Fibroblast of skin of right biceps (primary cell): ENCODE measurements around the gene NR2F1.

Experiments
- DNase-seq: peaks from one replicate; pipeline ENCODE4 v3.0.0-alpha.2; 2013

Gene NR2F1

DNA sequence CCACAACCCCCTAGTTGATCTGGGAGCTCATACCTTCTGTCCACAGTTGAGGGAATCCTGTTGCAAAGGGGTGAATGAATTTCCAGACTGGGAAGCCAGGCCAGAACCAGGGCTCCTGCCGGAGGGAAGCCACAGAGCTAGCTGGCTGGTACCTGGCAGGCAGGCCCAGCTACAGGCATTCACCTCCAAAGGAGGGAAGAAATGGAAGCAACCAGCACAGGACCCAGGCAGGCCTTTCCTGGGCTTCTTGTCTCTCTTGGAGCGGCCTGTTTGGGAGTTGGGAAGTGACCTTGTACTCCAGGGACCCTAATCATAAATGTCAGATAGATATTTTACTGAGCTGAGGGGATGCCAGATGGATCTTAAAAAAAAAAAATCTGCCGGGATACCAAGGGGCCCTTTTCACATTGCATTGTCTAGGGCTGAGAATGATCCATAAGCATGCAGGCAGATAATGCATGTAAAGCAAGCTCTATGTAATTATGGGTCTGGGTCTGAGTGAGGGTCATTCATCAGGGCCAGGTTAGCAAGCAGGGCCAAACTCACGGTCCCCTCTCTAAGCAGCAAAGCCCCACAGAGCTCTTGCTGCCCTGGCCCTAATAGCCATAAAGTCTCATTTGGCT lies 8.4 kb downstream of the NR2F1 start:
- no peak for DNase-seq

GRCh38 chr5:93592883-93593282 lies 9.9 kb downstream of the NR2F1 start:
- no peak for DNase-seq

- no peak for DNase-seq
These were observed 10.6 kb downstream of the NR2F1 start for GRCh38 chr5:93593476-93594131.

GRCh38 chr5:93594591-93595419 lies 11.8 kb downstream of the NR2F1 start:
- DNase-seq = no peak

- DNase-seq = no peak
These were observed 12.6 kb downstream of the NR2F1 start for GRCh38 chr5:93595420-93596147.

DNA sequence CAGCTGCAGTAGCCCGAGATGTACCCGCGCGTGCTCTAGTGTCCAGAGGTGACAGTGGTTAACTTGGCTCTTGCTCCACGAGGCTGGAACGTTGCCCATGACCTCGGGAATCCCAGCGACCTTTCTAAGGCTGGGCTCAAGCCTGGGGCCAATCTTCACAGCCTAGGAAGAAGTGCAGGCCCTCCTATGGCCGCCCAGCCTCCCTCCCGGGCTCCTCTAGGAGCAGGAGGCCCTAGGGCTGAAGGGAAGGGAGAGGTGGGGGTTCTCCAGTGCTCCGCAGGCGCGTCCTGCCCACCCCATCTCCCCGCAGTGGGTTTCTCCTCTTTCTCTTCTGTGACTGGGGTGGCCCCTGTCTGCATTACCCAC lies 13.3 kb downstream of the NR2F1 start:
- DNase-seq = no peak

DNA sequence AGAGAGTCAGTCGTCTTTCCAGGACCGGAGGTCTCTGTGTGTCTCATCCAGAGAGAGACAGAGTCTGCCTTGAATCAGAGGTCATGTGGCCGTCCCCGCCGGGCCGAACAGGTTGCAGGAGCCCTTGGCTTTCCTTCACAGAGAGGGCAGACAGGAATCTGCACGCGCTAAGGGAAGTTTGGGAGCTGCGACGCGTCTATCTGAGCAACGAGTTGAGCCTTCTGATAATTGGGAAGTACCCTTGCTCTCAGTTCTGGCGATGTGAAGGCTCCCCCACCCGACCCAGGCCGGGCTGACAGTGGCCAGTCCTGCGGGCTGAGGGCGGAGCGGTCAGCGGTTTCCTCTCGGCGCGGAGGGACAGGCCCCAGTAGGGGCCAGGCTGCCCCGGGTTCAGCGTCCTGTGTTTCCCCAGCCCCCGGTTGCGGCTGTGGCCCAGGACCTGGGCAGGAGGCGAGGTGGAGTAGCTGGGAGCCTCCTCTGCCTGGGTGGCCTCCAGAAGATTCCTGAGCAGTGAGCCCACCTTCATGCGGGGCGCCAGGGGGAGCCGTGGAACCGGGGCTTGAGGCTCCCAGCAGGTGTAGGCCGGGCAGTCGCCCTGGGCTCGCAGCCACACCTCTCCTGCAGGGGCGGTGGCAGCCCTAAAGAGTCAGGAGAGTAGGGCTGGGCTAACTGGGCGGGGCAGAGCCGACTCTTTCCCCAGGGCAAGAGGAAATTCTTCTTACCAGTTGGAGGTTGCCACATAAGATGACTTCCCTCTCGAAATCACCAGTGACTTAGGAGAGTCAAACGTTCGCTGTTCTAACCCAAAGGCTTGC lies 13.9 kb downstream of the NR2F1 start:
- DNase-seq = no peak

DNA sequence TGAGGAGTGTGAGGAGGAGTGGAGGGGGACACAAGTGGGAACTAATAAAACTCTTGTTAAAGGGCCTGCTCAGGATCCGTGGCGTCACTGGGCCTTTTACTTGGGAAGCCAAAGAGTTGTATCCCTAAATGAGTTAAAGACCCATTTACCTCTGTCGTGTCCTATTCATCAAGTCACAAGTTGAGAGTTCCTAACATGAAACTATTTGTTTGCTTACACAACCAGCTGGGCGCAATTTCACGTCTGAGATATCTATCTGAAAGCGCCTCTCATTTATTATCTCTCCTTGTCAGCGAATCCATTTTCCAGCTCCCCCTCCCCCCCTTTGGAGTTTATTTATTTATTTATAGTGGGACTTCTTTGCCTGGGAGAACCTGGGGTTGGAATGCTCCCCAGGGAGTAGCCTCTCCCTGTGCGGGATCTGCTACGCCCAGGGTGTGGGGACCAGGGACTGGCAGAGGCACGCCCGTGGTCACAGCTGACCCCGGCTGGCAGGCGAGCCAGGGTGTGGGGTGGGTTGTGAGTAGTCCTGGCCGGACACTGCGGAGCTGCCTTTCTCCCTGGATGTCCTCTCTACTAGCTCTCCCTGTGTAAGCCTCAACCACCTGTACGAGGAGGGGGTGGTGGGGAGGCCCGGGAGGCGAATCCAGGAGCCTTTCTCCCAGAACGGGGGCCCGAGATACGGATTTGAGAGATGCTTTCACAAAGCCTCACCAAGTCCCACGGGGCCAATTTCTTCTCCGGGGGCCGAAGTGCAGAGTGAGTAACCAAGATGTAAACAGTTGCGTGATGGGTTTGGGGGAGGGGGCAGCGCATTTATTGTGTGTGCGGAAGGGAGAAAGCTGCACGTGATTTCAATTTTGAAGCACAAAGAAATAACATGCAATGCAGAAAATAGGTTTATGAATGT lies 15.3 kb downstream of the NR2F1 start:
- DNase-seq = no peak

DNA sequence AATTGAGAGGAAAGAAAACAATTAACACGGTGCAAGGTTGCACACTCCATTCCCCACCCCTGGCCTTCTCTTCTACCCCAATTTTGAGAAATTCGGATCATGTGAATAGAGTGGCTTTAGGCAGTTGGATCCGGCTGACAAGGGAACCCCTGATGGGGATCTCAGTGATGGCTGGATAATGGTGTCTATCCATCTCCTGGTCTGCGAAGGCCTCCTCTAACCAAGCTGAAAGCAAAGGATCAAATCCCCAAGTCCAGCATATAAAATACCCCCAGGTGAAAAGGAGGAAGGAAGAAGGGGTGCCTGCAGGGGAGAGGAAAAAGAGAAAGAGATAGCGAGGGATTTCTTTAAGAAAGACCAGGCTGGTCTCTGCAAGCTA lies 16.0 kb downstream of the NR2F1 start:
- DNase-seq = no peak

GRCh38 chr5:93599399-93600120 lies 16.5 kb downstream of the NR2F1 start:
- DNase-seq = no peak

DNA sequence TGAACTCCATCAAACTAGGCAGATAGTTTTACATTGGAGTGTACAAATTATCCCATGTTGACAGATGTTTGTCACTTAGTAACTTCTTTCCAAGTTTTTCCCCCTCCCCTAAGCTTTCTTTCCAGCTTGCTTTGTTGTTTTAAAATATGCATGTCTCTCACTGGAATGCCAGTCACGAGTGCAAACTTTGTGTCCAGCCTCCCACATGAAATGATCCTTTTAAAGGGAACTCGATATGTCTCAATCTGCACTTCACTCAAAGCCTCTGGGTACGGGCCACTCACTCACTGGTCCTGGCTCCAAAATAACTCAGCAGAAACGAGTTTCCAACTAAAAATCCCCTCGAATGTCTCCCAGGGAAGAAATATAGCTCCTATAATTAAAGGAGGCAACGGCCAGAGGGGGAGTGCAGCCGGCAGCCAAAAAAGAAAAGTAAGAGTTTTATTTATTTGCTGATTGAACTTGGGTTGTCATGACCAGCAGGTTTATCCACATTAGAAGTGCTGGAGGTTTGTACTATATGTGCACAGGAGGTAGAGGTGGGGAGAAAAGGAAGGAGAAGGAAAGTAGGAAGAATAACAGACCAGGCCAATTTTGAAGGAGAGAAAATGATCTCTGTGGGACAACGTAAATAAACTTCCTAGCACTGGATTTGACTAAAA lies 17.5 kb downstream of the NR2F1 start:
- DNase-seq = no peak

GRCh38 chr5:93601071-93601801 lies 18.2 kb downstream of the NR2F1 start:
- peak; percentile 46 for DNase-seq

- no peak for DNase-seq
These were observed 18.8 kb downstream of the NR2F1 start for GRCh38 chr5:93601802-93602155.

DNA sequence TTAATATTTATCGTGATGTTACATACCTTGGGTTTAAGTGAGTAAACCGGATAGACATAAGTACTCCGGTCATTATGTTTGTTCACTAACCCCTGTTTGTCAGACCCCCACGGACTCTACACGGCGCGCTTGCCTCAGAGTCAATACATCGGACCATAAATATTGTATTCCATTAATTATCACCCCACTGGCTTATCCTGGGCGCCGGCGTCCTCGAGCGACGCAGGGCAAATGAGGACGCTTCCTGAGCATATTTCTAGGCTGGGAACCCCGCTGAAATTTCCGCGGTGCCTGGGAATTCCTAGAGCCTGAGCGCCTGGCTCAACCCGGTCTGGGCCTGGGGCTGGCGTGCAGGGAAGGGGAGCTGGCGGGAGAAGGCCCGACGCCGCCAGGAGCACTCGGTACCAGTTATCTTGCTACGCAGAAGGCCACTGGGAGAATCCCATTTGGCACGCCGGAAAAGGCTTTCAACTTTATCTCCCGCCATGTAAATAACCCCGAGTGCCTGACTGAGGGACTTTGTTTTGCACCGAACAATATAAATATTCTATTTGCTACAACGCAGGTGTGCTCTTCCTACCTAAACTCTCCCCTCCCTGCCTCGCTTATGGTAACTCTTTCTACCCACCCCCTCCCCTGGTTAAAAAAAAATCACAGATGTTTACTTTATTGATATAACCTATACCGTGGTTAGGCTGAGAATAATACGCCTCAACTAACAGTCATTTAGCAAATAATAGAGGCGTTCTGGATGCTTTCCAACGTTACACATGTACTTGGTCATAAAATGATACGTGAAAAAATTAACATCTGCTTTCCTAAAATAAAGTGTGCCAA lies 19.4 kb downstream of the NR2F1 start:
- no peak for DNase-seq

DNA sequence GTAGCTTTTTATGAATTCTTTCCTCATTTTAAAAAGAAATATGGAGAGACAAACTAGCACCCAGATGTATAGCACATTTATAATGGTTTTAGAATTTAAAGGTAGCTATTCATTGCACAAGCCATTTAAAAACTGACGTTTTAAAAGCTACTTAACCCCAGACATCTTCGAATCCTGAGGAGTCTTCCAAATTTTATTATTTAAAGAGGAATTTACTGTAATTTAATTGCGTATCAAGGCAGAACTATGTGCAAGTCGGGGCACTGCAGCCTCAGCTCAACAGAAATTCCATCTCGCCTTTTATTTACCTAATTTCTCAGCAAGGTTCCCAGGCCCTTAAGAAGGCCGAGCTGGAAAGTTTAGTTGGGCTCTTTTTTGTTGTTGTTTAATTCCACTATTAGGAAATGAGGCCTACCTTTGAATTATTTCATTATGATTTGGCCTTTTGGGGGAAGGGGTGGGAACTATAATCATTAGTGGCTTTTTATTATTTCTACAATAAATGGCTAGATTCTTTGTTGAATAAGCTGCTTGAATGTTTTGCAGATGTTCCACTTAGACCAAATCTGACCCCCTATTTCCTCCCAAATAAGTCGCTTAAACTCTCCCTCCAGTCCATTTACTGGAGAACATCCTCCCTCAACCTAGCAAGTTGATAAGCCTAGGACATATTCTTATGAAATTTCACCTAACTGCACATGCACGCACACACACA lies 20.2 kb downstream of the NR2F1 start:
- no peak for DNase-seq

DNA sequence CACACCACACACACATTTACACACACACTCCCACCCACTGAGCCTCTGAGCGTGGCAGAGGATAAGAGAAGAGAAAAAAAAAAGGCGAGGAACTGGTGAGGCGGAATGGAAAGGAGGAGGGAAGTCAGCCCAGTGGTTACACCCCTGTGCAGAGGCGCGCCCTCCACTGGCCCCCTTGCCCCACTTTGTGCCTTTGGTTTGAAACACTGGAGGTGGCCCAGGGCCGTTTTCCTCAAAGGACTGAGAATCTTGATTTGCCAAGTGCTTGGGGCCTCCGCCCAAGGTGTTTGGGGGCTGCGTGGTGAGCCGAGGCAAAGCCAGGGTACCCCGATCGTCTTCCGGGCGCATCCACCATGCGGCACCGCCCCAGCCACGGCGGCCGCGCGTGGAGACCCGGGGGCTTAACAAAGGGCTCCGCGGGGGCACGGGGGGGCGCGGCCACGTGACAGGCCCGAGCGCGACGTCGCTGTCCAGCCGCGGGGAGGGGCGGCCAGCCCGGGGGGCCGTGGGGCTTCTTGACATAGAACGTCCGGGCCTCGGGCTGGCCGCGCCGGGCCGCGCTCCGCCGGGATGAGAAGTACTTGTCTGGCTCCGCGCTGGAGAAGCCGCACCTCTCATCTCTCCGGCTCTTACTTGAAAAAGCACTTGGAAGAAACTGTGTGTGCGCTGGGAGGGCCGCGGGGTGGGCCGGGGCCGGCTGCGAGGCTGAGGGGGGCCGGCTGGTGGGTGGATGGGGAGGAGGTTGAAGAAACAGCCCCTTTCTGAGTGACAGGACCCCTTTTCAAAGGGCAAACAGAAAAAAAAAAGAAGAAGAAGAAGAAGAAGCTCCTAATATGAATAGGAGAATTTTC lies 21.0 kb downstream of the NR2F1 start:
- no peak for DNase-seq
